NCI-H1092 (cell line): Measurements from ENCODE around the gene ZNF556.
"Not testable (repeated sequence)": the region's sequence is repeated elsewhere in the genome, so short reads cannot be mapped to it uniquely, and the experiment has no call there.

Experiments
- DNase-seq: peaks from one replicate; lab custom pipeline; 2025; lab: John Stamatoyannopoulos, UW

The ZNF556 gene

GRCh38 chr19:2853015-2853606 lies 14.0 kb upstream of the ZNF556 start:
- no peak for DNase-seq

GRCh38 chr19:2854849-2855248 lies 12.3 kb upstream of the ZNF556 start:
- DNase-seq, result no peak

GRCh38 chr19:2856457-2857050 lies 10.6 kb upstream of the ZNF556 start:
- no peak for DNase-seq

- DNase-seq, result no peak
Measured at GRCh38 chr19:2858864-2859263, 8.3 kb upstream of the ZNF556 start.

GRCh38 chr19:2863816-2864215 lies 3.3 kb upstream of the ZNF556 start:
- DNase-seq, result no peak

- DNase-seq, result no peak
Measured at GRCh38 chr19:2865334-2866100, 1.6 kb upstream of the ZNF556 start.

GRCh38 chr19:2866495-2867024 lies 575 bp upstream of the ZNF556 start:
- DNase-seq, result no peak

GRCh38 chr19:2869618-2870017 lies 2.5 kb downstream of the ZNF556 start:
- DNase-seq, result no peak

- DNase-seq, result not testable (repeated sequence)
Measured at GRCh38 chr19:2872175-2872574, 5.0 kb downstream of the ZNF556 start.

GRCh38 chr19:2877398-2878331 lies 10.5 kb downstream of the ZNF556 start:
- DNase-seq, result no peak

- no peak for DNase-seq
Measured at GRCh38 chr19:2883686-2884439, 16.7 kb downstream of the ZNF556 start.

- DNase-seq, result no peak
Measured at GRCh38 chr19:2885736-2886135, 18.6 kb downstream of the ZNF556 start.

GRCh38 chr19:2887391-2887914 lies 20.3 kb downstream of the ZNF556 start:
- peak; percentile 59 for DNase-seq

GRCh38 chr19:2888731-2889224 lies 21.6 kb downstream of the ZNF556 start:
- peak; percentile 27 for DNase-seq

- not testable (repeated sequence) for DNase-seq
Measured at GRCh38 chr19:2890531-2890930, 23.4 kb downstream of the ZNF556 start.

- no peak for DNase-seq
Measured at GRCh38 chr19:2896694-2897093, 29.6 kb downstream of the ZNF556 start.

- peak; percentile 98 for DNase-seq
Measured at GRCh38 chr19:2900296-2901252, 33.4 kb downstream of the ZNF556 start, which contains the start of gene ZNF57. TSS of gene ZNF57 (plus strand) at chr19:2900928. CDS start at chr19:2901046, 118 bp downstream.

GRCh38 chr19:2902590-2903218 lies 35.6 kb downstream of the ZNF556 start:
- DNase-seq, result no peak

GRCh38 chr19:2903326-2903725 lies 36.2 kb downstream of the ZNF556 start:
- DNase-seq, result not testable (repeated sequence)
